ENCODE measurements around the gene ZMAT5. TPM values are rescaled to one million over a fixed set of nuclear protein-coding genes. Genes with fewer than 3 reads are reported as not detected.

Gene ZMAT5
- total and polyA plus RNA-seq, 5 donors, result 21.2 to 34.0 (median 23.8) TPM

- ATAC-seq, result peak in 1 of 2 donors; percentile 15
- no peaks in the 10 kb centered on the region for H3K9me3 ChIP-seq (ENCODE audit: control insufficient read depth, low read length)
- WGBS, result 77% methylated on average over 16 of the region's 16 CpGs
- no peaks in the 10 kb centered on the region for H3K4me1 ChIP-seq (ENCODE audit: control insufficient read depth, insufficient read depth, low read length)
- no peak overlapping the region for H3K4me3 ChIP-seq (ENCODE audit: low read length)
- peak in 1 of 3 donors; percentile 42 for DNase-seq
- intact Hi-C loops (cut with DNase I), result no loop called here
- no peak overlapping the region for H3K27ac ChIP-seq (ENCODE audit: low read length)
- no peaks in the 10 kb centered on the region for H3K27me3 ChIP-seq (ENCODE audit: control insufficient read depth, insufficient read depth)
These were observed 12.8 kb downstream of the ZMAT5 start for GRCh38 chr22:29753808-29754657.

GRCh38 chr22:29751669-29752068, 15.1 kb downstream of the ZMAT5 start:
- Histone ChIP-seq H3K27me3 (ENCODE audit: control insufficient read depth, insufficient read depth) (no peaks in the 10 kb centered on the region), H3K4me1 (ENCODE audit: control insufficient read depth, insufficient read depth, low read length) (no peaks in the 10 kb centered on the region), H3K27ac (ENCODE audit: low read length) (no peak overlapping the region), H3K9me3 (ENCODE audit: control insufficient read depth, low read length) (no peaks in the 10 kb centered on the region), H3K4me3 (ENCODE audit: low read length) (no peak overlapping the region)
- intact Hi-C loops (cut with DNase I), result no loop called here
- 93% methylated on average over 2 of the region's 2 CpGs for WGBS
- no peak for ATAC-seq
- peak in 1 of 3 donors; percentile 3 for DNase-seq

GRCh38 chr22:29750559-29751538, 16.0 kb downstream of the ZMAT5 start:
- WGBS, result 81% methylated on average over 11 of the region's 11 CpGs
- intact Hi-C loops (cut with DNase I), result no loop called here
- DNase-seq (peak in 1 of 3 donors; percentile 18), ATAC-seq (no peak)
- Histone ChIP-seq H3K27me3 (ENCODE audit: control insufficient read depth, insufficient read depth) (no peaks in the 10 kb centered on the region), H3K27ac (ENCODE audit: low read length) (no peak overlapping the region), H3K4me1 (ENCODE audit: control insufficient read depth, insufficient read depth, low read length) (no peaks in the 10 kb centered on the region), H3K9me3 (ENCODE audit: control insufficient read depth, low read length) (no peaks in the 10 kb centered on the region), H3K4me3 (ENCODE audit: low read length) (no peak overlapping the region)

- whole genome bisulfite sequencing, result 93% methylated on average over 3 of the region's 3 CpGs
- intact Hi-C loops (cut with DNase I), result no loop called here
- H3K4me3 ChIP-seq (ENCODE audit: low read length), result no peak overlapping the region
- no peaks in the 10 kb centered on the region for H3K4me1 ChIP-seq (ENCODE audit: control insufficient read depth, insufficient read depth, low read length)
- H3K9me3 ChIP-seq (ENCODE audit: control insufficient read depth, low read length), result no peaks in the 10 kb centered on the region
- no peaks in the 10 kb centered on the region for H3K27me3 ChIP-seq (ENCODE audit: control insufficient read depth, insufficient read depth)
- no peak for DNase-seq
- no peak for ATAC-seq
- H3K27ac ChIP-seq (ENCODE audit: low read length), result no peak overlapping the region
These were observed 16.8 kb downstream of the ZMAT5 start for GRCh38 chr22:29750029-29750428.

GRCh38 chr22:29748248-29748893, 18.4 kb downstream of the ZMAT5 start:
- Histone ChIP-seq H3K9me3 (ENCODE audit: control insufficient read depth, low read length) (no peaks in the 10 kb centered on the region), H3K4me1 (ENCODE audit: control insufficient read depth, insufficient read depth, low read length) (no peaks in the 10 kb centered on the region), H3K27ac (ENCODE audit: low read length) (no peak overlapping the region), H3K27me3 (ENCODE audit: control insufficient read depth, insufficient read depth) (no peaks in the 10 kb centered on the region), H3K4me3 (ENCODE audit: low read length) (no peak overlapping the region)
- peak in 1 of 3 donors; percentile 40 for DNase-seq
- intact Hi-C loops (cut with DNase I), result no loop called here
- 91% methylated on average over 9 of the region's 9 CpGs for WGBS
- ATAC-seq, result no peak

GRCh38 chr22:29747832-29748231, 19.0 kb downstream of the ZMAT5 start:
- H3K9me3 ChIP-seq (ENCODE audit: control insufficient read depth, low read length), result no peaks in the 10 kb centered on the region
- H3K27ac ChIP-seq (ENCODE audit: low read length), result no peak overlapping the region
- no peak overlapping the region for H3K4me3 ChIP-seq (ENCODE audit: low read length)
- 90% methylated on average over 7 of the region's 7 CpGs for WGBS
- ATAC-seq (no peak), DNase-seq (peak in 1 of 3 donors; percentile 6)
- intact Hi-C loops (cut with DNase I), result no loop called here
- no peaks in the 10 kb centered on the region for H3K27me3 ChIP-seq (ENCODE audit: control insufficient read depth, insufficient read depth)
- H3K4me1 ChIP-seq (ENCODE audit: control insufficient read depth, insufficient read depth, low read length), result no peaks in the 10 kb centered on the region

- Histone ChIP-seq H3K27ac (ENCODE audit: low read length) (no peak overlapping the region), H3K4me3 (ENCODE audit: low read length) (no peak overlapping the region), H3K9me3 (ENCODE audit: control insufficient read depth, low read length) (no peaks in the 10 kb centered on the region), H3K4me1 (ENCODE audit: control insufficient read depth, insufficient read depth, low read length) (no peaks in the 10 kb centered on the region), H3K27me3 (ENCODE audit: control insufficient read depth, insufficient read depth) (no peaks in the 10 kb centered on the region)
- no peak for ATAC-seq
- DNase-seq, result peak; percentile 26 to 73 (median 57)
- intact Hi-C loops (cut with DNase I), result no loop called here
- 67% methylated on average over 8 of the region's 8 CpGs for WGBS
These were observed 21.9 kb downstream of the ZMAT5 start for GRCh38 chr22:29744902-29745301.

- H3K4me1 ChIP-seq (ENCODE audit: control insufficient read depth, insufficient read depth, low read length), result no peaks in the 10 kb centered on the region
- intact Hi-C loops (cut with DNase I), result no loop called here
- ATAC-seq (no peak), DNase-seq (peak in 1 of 3 donors; percentile 18)
- WGBS, result 78% methylated on average over 13 of the region's 13 CpGs
- H3K9me3 ChIP-seq (ENCODE audit: control insufficient read depth, low read length), result no peaks in the 10 kb centered on the region
- H3K27me3 ChIP-seq (ENCODE audit: control insufficient read depth, insufficient read depth), result no peaks in the 10 kb centered on the region
- no peak overlapping the region for H3K4me3 ChIP-seq (ENCODE audit: low read length)
- no peak overlapping the region for H3K27ac ChIP-seq (ENCODE audit: low read length)
These were observed 24.5 kb downstream of the ZMAT5 start for GRCh38 chr22:29742326-29742725.

- WGBS, result 86% methylated on average over 2 of the region's 2 CpGs
- ATAC-seq (no peak), DNase-seq (peak in 1 of 3 donors; percentile 1)
- no peaks in the 10 kb centered on the region for H3K9me3 ChIP-seq (ENCODE audit: control insufficient read depth, low read length)
- H3K4me3 ChIP-seq (ENCODE audit: low read length), result no peak overlapping the region
- no peaks in the 10 kb centered on the region for H3K27me3 ChIP-seq (ENCODE audit: control insufficient read depth, insufficient read depth)
- H3K27ac ChIP-seq (ENCODE audit: low read length), result no peak overlapping the region
- no peaks in the 10 kb centered on the region for H3K4me1 ChIP-seq (ENCODE audit: control insufficient read depth, insufficient read depth, low read length)
- intact Hi-C loops (cut with DNase I), result no loop called here
These were observed 24.9 kb downstream of the ZMAT5 start for GRCh38 chr22:29741926-29742325.

- DNase-seq, result peak in 1 of 3 donors; percentile 18
- no peak overlapping the region for H3K4me3 ChIP-seq (ENCODE audit: low read length)
- H3K27ac ChIP-seq (ENCODE audit: low read length), result no peak overlapping the region
- no peaks in the 10 kb centered on the region for H3K27me3 ChIP-seq (ENCODE audit: control insufficient read depth, insufficient read depth)
- no peaks in the 10 kb centered on the region for H3K4me1 ChIP-seq (ENCODE audit: control insufficient read depth, insufficient read depth, low read length)
- intact Hi-C loops (cut with DNase I), result no loop called here
- ATAC-seq, result no peak
- 95% methylated on average over 5 of the region's 5 CpGs for WGBS
- no peaks in the 10 kb centered on the region for H3K9me3 ChIP-seq (ENCODE audit: control insufficient read depth, low read length)
These were observed 26.6 kb downstream of the ZMAT5 start for GRCh38 chr22:29740216-29740615.

Measured in right cardiac atrium (tissue), 5 donors.